ENCODE measurements around the gene MBNL1. TPM values are rescaled to one million over a fixed set of nuclear protein-coding genes. Genes with fewer than 3 reads are reported as not detected.
A peak's percentile ranks its signal among the peaks of the same experiment; 100 is the strongest.

The MBNL1 gene
- total RNA-seq, 4 donors from 2014 or later = 190 to 279 (median 216) TPM

- WGBS, 2 donors = 75 to 77% methylated on average over 2 of the region's 2 CpGs
- no peaks in the 10 kb centered on the region for H3K9me3 ChIP-seq
- H3K36me3 ChIP-seq = no peaks in the 10 kb centered on the region
- no peak overlapping the region for H3K4me3 ChIP-seq (replicated peaks in 1 of 3)
- TF ChIP-seq POLR2A (IDR thresholded peaks at IDR 0.05) (no peak), CTCF (IDR thresholded peaks at IDR 0.05) (no peak)
- peaks cover 27% of the 10 kb centered on the region in 2 donors for H3K4me1 ChIP-seq
- intact Hi-C loops (cut with DNase I) = no loop called here
- no peak for DNase-seq
- H3K27me3 ChIP-seq = no peaks in the 10 kb centered on the region
- H3K27ac ChIP-seq = peak overlapping the region in 1 of 3 donors; percentile 39
Measured at GRCh38 chr3:152281133-152281713, 12.5 kb downstream of the MBNL1 start.

GRCh38 chr3:152282813-152283212, 14.1 kb downstream of the MBNL1 start:
- no peak overlapping the region for H3K4me3 ChIP-seq (replicated peaks in 1 of 3)
- no peaks in the 10 kb centered on the region for H3K9me3 ChIP-seq
- DNase-seq = no peak
- H3K27me3 ChIP-seq = no peaks in the 10 kb centered on the region
- TF ChIP-seq POLR2A (IDR thresholded peaks at IDR 0.05) (no peak), CTCF (IDR thresholded peaks at IDR 0.05) (no peak)
- intact Hi-C loops (cut with DNase I) = no loop called here
- H3K4me1 ChIP-seq = peaks cover 22 to 27% of the 10 kb centered on the region in 2 donors
- H3K27ac ChIP-seq = peak overlapping the region in 1 of 3 donors; percentile 8
- H3K36me3 ChIP-seq = no peaks in the 10 kb centered on the region
- WGBS, 2 donors = 57 to 60% methylated on average over 1 of the region's 1 CpG

- intact Hi-C loops (cut with DNase I) = no loop called here
Measured at GRCh38 chr3:152283492-152284381, 15.0 kb downstream of the MBNL1 start.

GRCh38 chr3:152284906-152285305, 16.2 kb downstream of the MBNL1 start:
- H3K4me1 ChIP-seq = peaks cover 16 to 24% of the 10 kb centered on the region in 2 donors
- no peak for TF ChIP-seq POLR2A (IDR thresholded peaks at IDR 0.05)
- TF ChIP-seq CTCF (IDR thresholded peaks at IDR 0.05) = no peak
- H3K27ac ChIP-seq = no peak overlapping the region
- intact Hi-C loops (cut with DNase I) = no loop called here
- no peaks in the 10 kb centered on the region for H3K36me3 ChIP-seq
- 76 to 85% methylated on average over 3 of the region's 3 CpGs for WGBS, 2 donors
- no peak overlapping the region for H3K4me3 ChIP-seq (replicated peaks in 1 of 3)
- no peak for DNase-seq
- no peaks in the 10 kb centered on the region for H3K9me3 ChIP-seq
- no peaks in the 10 kb centered on the region for H3K27me3 ChIP-seq

More at GRCh38 chr3:152283492-152284381, 15.0 kb downstream of the MBNL1 start:
- Histone ChIP-seq H3K4me1 (peaks cover 16 to 27% of the 10 kb centered on the region in 2 donors), H3K27ac (peak overlapping the region in 1 of 3 donors; percentile 30), H3K9me3 (no peaks in the 10 kb centered on the region), H3K27me3 (no peaks in the 10 kb centered on the region), H3K36me3 (no peaks in the 10 kb centered on the region), H3K4me3 (replicated peaks in 1 of 3) (no peak overlapping the region)
- no peak for DNase-seq
- no peak for TF ChIP-seq POLR2A (IDR thresholded peaks at IDR 0.05)
- TF ChIP-seq CTCF (IDR thresholded peaks at IDR 0.05) = no peak
- WGBS, 2 donors = 92 to 96% methylated on average over 2 of the region's 2 CpGs

- H3K9me3 ChIP-seq = no peaks in the 10 kb centered on the region
- H3K27me3 ChIP-seq = no peaks in the 10 kb centered on the region
- no peaks in the 10 kb centered on the region for H3K36me3 ChIP-seq
- H3K27ac ChIP-seq = no peak overlapping the region
- peaks cover 16 to 19% of the 10 kb centered on the region in 2 donors for H3K4me1 ChIP-seq
- no peak overlapping the region for H3K4me3 ChIP-seq (replicated peaks in 1 of 3)
- WGBS, 2 donors = 97% methylated on average over 5 of the region's 5 CpGs
- no peak for DNase-seq
- intact Hi-C loops (cut with DNase I) = no loop called here
- TF ChIP-seq CTCF (IDR thresholded peaks at IDR 0.05) (no peak), POLR2A (IDR thresholded peaks at IDR 0.05) (no peak)
Measured at GRCh38 chr3:152285509-152285908, 16.8 kb downstream of the MBNL1 start.
